DMS153 treated with DMSO at 0.1 percent for 48 hours (cell line): ENCODE measurements around the gene SCAND1.
"Not testable (repeated sequence)": the region's sequence is repeated elsewhere in the genome, so short reads cannot be mapped to it uniquely, and the experiment has no call there.

Experiments
- DNase-seq: peaks from one replicate; lab custom pipeline; 2025; ENCODE audit not compliant: unreplicated experiment; lab: John Stamatoyannopoulos, UW

Gene SCAND1

DNA sequence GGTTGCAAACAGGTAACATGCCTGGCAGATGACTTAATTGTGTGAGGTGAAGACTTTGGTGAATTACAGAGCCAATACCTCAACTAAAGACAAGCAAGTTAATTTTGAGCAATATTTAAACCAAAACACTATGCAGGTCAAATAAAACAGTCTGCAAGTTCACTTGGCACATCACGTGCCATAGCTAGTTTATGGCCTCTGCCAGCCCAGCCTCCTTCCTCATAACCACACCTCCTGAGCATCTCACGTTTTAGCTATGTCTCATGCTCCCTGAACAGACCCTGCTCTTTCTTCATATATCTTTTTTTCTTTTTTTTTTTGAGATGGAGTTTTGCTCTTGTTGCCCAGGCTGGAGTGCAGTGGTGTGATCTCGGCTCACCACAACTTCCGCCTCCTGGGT is 9.6 kb upstream of the SCAND1 start:
- no peak for DNase-seq

DNA sequence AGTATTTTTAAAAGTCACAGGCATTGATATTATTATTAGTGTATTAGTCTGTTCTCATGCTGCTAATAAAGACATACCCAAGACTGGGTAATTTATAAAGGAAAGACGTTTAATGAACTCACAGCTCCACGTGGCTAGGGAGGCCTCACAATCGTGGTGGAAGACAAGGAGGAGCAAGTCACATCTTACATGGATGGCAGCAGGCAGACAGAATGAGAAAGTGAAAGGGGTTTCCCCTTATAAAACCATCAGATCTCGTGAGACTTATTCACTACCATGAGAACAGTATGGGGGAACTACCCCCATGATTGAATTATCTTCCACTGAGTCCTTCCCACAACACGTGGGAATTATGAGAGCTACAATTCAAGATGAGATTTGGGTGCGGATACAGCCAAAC is 5.0 kb upstream of the SCAND1 start:
- DNase-seq = not testable (repeated sequence)

DNA sequence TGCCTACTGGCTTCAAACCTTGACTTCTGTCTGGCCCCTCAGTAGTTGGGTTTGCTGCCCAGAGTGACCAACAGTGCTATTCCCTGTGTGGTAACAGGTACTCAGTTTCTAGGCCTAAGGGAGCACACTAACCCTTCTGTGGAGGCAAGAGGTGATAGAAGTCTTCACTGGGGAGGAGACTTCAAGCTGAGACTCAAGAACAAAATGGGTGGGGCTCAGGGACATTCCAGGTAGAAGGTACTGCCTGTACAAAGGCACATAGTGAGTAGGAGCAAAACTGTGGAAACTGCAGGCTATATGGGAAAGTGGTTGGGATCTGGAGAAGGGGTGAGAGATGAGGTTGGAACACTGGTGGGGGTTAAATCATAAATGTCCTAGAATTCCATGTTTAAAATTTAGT is 2.3 kb upstream of the SCAND1 start:
- no peak for DNase-seq

DNA sequence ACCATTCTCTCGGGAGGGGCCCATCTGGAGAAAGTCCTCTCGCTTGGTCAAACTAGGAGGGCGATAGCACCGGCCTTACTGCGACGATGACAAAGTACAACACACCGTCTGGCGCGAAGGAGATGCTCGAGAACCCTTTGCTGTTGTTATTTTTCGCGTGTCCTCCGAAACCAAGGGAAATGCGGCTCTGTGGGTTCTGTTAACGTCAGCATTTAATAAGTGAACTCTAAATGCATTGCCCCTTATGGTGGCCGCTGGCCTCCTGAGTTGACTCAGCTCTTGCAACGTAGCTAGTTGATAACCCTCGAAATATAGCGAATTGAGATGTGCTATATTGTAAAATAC is 577 bp upstream of the SCAND1 start:
- no peak for DNase-seq

DNA sequence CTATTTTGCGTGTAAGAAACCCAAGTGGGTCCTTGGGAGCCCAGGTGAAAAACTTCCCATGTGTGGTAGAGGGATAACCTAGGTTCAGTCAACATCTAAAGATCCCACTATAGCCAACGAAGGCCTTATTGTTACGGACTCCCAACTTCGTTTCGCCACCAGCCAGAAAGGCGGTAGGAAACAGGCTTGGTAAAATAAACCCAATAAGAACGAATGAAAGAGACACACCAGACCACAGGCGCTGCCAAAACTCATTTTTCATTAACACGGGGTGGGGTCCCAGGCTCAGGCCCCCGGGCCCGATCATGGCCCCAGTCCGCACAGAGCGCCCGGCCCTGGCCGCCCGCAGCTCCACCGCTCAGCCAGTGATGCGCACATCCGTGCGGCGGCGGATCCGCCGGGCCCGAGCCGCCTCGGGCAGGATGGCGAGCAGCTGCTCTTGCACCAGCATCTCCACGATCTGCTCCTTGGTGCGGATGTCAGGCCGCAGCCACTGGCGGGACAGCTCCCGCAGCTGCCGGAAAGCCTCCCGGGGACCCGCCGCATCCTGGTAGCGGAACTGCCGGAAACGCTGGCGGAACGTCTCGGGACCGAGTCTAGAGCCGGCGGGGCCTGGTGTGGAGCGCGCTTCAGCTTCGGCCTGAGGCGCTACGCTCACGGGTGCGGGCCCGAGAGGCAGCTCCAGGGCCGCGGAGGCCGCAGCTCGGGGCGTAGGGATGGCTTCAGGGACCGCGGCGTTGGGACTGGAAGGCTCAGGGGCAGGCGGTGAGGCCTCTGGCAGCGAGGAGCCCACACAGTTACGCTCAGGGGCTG is 709 bp downstream of the SCAND1 start:
- no peak for DNase-seq

DNA sequence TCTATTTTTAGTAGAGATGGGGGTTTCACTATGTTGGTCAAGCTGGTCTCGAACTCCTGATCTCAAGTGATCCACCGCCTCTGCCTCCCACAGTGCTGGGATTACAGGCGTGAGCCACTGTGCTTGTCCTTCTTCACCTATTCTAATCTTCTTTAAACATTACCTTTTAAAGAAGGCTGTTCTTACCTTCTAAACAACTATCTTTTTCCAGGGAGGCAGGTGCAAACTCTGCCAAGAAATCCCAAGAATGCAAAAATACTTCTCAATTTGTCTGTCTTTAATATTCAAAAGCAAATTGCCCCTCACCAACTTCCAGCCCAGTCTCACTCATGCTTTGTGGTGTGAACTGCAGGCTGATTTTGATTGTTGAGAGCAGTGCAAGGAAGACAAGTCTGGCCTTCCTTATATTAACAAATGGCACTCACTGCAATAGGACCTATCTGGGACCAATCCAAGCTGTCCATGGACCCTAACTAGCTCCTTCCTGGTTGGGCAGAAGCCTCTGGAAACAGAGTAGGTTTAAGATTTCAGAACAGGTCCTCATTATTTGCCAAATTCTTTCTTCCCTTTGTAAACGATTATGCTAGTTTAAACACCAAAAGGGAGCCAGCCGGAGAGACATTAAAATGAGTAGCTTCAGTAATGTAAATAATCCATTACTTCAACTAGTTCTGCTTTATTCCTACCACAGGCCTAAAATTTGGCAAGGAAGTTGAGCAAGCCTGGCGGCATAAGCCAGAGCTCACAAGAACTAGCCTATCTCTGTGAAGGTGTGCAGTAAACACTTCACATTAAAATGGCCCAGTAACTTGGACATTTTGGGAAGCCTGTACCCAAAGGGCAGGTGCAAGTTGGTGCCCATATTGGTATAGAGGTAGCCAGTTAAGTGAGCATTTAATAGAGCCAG is 1.6 kb downstream of the SCAND1 start:
- no peak for DNase-seq

DNA sequence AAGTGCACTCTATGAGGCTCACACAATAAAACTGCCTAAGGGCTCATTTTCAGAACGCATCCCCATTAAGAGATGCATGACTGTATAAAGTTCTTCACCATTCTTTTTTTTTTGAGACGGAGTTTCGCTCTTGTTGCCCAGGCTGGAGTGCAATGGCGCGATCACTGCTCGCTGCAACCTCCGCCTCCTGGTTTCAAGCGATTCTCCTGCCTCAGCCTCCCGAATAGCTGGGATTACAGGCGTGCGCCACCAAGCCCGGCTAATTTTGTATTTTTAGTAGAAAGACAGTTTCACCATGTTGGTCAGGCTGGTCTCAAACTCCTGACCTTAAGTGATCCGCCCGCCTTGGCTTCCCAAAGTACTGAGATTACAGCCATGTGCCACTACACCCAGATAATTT is 2.2 kb downstream of the SCAND1 start:
- DNase-seq = not testable (repeated sequence)

DNA sequence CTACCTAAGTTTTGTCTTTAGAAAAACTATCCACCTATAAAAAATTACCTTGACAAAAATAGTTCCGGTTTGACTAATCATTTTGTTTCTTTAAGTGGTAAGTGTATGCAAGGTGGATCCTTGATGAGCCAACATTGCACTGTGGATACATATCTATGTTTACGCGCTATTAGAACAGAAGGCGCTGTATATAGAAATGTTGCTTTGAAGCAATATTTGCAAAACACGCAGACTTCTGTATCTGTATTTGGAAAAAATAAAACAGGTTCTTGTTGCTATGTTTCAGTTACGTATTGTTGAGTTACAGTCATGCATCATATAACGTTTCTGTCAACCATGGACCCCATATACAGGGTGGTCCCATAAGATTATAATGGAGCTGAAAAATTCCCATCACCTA is 4.2 kb downstream of the SCAND1 start:
- no peak for DNase-seq

DNA sequence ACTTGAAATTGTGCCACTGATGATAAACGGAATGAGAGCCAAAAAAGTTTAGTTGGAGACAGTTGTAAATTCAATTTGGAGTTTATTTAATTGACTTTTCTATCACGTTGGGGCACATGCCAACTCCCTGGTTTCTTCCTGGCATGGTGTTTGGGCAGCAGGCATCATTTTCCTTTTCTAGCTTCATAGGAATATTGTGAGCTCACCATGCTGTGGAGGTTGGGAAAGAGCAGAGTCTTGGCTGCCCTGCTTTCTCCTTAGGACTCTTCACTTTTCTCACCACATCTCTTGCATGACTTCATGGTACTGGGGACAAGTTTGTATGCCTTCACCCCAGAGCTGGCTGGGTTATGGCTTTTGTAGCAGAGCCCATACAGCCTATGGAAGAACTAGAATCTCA is 6.4 kb downstream of the SCAND1 start:
- DNase-seq = no peak

DNA sequence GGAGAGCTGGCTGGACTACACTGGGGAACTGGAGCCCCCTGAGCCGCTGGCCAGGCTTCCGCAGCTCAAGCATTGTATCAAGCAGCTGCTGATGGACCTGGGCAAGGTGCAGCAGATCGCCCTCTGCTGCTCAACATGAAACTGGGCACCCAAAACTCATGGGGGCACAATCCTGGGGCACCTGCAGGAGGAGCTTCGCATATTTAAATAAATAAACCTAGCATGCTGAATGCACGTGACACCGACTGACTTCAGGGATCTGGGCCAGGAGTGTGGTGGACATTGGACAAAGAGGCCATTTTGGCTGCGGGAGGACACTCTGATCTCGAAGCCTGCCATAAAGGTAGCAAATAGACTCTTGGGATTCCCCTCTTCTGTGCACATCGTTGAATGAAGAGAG is 6.8 kb downstream of the SCAND1 start:
- DNase-seq = no peak

DNA sequence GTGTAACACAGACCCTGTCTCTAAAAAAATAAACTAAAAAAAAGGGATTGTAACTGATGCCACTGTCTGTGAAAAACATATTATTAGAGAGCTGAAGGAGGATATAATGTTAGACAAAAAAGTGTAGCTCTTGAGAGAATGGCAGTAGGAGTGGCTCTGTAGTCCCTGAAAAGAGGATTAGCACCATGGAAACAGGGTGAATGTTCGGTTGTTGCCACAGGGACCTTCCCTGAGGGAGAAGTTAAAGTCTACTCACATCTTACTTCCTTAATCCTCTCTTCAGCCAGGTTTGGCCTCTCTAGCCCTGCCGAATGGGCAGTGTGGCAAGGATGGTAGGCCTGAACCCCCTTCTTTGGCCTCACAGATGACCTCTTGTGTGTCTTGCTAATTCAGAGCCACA is 12.1 kb downstream of the SCAND1 start:
- DNase-seq = no peak

DNA sequence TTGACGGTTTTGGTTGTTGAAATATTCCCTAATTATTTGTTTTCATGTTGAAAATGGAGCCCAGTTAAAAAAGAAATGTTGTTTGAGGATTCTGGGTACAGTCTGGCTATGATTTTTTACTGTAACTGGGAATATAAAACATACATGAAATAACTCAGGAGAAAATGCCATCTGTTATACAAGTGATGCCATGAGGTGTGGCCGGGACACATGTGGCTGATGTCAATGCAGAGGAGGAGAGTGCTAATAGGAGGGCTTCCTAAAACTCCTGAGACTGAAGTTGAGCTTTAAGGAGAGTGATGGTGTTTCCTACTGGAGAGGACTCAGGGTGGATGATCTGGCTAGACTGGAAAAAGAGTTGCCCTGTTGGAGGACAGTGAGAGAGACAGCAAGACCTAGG is 12.7 kb downstream of the SCAND1 start:
- no peak for DNase-seq

DNA sequence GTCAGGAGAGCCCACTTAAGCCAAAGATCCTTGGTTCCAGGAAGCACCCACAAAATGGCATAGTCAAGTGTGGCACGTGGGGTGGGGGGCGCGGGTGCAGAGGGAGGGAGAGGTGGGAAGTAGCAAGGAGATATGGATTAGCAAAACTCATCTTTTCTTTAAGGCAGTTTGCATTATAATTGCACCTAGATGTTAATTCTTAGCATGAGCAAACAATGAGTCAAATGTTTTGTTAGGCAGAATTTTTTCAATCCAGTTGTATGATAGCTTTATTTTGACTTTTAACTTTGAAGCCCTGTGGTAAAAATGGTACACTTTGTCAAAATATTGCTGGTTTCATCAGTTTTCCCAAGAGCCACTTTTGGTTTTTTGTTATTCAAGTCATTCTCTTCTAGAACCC is 15.0 kb downstream of the SCAND1 start:
- DNase-seq = no peak

DNA sequence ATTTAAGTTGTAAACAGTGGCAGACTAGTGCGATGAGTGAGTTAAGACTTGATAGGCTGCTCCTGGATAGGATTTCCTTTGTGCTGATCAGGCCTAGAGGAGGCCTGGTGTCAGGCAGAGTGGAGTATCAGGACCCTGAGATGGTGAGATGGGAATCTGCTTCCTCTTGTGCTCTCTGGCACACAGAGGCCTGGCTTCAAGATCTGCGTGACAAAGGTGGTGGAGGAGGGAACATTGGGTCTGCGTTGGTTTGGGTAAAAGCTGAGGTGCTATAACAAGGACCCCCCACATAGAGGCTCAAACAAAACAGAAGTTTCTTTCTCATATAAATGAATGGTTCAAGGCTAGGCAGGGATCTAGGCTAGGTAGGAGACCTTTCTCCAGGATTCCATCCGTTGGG is 20.3 kb downstream of the SCAND1 start:
- DNase-seq = no peak

DNA sequence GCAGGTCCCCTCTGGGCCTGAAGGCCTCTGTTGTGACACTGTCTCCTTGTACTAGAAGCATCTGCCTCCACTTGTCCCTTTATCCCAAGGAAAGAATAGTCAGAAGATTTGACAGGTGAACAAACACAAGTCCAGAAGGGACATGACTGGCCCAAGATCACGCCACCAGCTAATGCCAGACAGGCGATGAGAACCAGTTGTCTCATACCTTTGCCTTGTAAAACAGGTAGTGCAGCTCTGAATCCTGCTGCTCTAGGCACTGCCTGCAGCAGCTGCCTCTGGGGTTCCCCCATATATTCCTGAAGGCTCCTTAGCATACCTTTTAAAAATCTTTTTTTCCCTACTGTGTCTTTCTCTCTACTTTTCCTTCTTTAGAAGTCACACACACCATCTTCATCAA is 25.0 kb downstream of the SCAND1 start:
- no peak for DNase-seq

DNA sequence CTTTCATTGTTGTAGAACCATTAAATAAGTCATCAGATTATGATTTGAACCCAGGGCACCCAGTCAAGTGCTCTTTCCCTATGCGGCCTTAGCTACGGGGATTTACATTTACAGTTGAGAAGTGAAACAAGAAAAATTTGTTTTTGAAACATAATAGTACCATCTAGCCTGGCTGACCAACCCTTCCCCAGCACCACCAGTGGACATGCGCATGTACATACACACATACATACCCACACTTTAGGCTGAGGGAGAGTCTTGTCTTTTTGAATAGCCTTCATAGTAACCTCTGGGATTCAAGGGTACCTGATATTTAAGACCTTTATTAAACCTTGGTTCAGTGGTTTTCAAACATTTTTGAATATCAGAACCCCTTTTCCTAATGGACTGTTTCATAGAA is 33.8 kb downstream of the SCAND1 start:
- no peak for DNase-seq

DNA sequence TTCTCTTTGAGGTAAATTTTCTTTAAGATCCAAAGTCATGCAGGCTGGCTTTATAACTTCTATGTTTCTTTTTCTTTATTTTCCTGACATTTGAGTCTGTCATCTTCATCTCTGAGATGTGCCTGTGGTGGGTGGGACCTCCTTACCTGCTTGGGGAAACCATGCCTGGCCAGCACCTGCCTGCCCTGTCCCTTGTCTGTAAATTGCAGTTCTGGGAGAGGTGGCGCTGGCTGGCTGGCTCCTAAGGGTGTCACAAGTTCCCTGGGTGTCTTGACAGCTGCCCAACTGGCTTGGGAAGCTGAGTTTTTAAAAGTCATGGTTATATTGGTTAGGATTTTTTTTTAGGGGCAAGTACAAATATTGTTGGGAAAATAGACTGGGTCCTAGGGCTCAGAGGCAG is 36.3 kb downstream of the SCAND1 start:
- no peak for DNase-seq

DNA sequence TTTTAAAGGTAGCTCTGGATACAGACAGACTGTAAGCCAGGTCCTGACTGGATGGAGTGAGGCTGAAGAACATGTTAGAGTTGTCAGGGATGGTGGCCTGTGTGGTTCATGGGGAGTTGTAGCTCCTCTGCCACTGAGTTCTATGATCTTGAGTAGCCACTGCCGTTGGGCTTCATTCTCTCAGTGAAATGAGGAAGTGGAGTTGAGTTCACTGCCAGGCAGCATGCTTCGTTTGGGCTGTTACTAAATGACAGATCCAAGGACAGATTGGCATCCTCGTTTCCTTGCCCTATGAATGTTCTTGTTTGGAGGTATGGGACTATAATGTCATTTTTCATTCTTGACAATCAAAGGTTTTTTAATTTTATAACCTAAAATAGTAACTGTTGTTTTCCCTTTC is 37.2 kb downstream of the SCAND1 start:
- DNase-seq = no peak

DNA sequence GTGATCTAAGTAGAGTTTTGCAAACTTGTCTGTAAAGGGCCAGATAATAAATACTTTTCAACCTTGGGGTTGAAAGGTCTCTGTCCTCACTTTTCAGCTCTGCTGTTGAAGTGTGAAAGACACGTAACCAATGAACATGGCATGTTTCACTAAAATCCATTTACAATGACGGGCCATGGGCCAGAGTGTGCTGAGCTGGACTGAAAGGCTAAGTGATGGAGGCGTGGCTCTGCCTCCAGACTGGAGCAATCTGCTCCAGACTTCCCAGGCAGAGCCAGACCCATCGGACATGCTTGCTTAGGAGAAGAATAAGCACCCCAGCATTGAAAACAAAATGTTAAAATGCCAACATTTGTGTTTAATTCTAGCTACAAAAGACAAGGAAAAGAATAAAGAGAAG is 41.4 kb downstream of the SCAND1 start:
- no peak for DNase-seq

DNA sequence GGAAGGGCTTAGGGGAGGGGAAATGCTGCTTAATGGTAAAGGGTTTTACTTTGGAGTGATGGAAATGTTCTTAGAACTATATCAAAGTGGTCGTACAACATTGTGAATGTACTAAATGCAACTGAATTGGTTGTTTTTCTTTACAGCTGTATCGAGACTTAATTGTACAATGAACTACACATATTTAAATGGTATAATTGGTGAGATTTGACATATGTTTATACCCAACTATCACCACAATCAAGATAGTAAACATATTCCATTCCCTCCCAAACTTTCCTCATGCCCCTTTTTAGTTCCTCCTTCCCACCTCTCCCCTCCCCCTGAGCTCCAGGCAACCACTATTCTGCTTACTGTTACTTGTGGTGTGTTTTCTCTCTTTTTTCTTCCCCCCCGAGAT is 44.0 kb downstream of the SCAND1 start:
- no peak for DNase-seq

DNA sequence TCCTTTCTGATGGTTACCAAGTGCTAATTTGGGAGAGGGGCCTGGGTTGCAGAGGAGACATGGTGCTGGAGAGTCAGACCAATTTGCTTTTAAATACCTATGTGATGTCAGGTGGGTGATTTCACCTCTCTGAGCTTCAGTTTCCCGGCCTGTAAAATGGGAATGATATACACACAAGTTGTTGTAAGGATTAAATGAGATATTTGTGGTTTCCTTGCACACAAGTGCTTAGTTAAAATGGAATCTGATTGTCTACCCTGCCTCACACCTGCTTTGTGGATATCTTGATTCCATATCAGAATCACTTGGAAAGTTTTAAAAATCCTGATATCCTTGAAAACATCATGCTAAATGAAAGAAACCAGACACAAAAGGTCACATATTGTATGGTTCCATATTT is 44.5 kb downstream of the SCAND1 start:
- no peak for DNase-seq

DNA sequence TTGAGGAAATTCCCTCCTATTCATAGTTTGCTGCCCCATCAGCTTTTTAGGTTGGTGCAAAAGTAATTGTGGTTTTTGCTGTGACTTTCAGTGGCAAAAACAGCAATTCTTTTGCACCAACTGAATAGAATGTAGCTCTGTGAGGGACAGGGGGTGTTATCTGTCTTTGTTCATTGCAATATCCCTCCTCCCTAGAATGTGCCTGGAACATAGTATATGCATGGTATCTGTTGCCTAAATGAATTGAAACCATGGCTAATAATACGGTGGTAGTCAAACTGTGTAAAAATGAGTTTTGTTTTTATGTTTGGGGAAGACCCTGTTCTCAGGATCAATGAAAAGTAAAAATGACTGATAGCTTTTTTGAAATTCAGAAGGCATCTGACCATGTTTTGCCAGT is 45.1 kb downstream of the SCAND1 start:
- no peak for DNase-seq

DNA sequence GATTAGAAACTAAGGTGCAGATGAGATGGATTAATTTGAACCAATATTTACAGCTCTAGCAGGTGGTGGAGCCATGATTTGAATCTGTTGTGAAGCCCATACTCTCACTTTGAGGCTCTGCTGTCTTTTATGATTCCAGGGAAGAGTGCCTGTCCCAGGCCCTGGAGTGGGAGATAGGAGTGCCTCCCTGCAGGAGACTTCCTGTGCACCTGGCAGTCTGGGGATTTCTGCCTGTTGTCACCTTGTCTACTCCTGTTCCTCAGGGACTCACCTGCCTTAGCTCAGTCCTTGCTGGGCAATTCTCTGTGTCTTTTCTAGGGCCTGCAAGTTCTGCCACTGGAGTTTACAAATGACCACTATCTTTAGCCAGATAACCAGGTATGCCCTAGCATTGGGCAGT is 46.3 kb downstream of the SCAND1 start:
- DNase-seq = no peak
